Thoracic aorta (tissue), 2 donors: ENCODE data around the gene RAPH1. TPM values are rescaled to one million over a fixed set of nuclear protein-coding genes. Genes with fewer than 3 reads are reported as not detected.

Experiments
- ATAC-seq: fragments of 150-250 bp; one replicate; pipeline ENCODE4 v1.8.0; 2017; ENCODE audit warnings: low read depth; ENCODE audit not compliant: insufficient number of reproducible peaks, low FRiP score
- DNase-seq: peaks from one replicate; pipeline ENCODE4 v3.0.0-alpha.2; 2020; ENCODE audit warnings: low spot score
- H3K27ac ChIP-seq, 2 donors: fragments of 200-600 bp; sonication (generic); 1 replicate in 1 of 2; 2 replicates in 1 of 2; pipeline ENCODE4 v1.5.1; 2016; ENCODE audit warnings: mild to moderate bottlenecking in 2 of 2, moderate library complexity in 2 of 2
- H3K27me3 ChIP-seq: fragments of 200-600 bp; sonication (generic); replicated peaks from 2 replicates; pipeline ENCODE4 v1.6.0; 2016; ENCODE audit warnings: mild to moderate bottlenecking; ENCODE audit not compliant: insufficient read depth
- H3K36me3 ChIP-seq: fragments of 200-600 bp; sonication (generic); one replicate; pipeline ENCODE4 v1.5.1; 2016
- H3K4me1 ChIP-seq, 2 donors: fragments of 200-600 bp; sonication (generic); 1 replicate in 1 of 2; 2 replicates in 1 of 2; pipeline versions ENCODE4 v1.5.1 to v1.6.0; 2016; ENCODE audit warnings: low read depth in 2 of 2, mild to moderate bottlenecking in 1 of 2; ENCODE audit not compliant: control insufficient read depth in 1 of 2
- H3K4me3 ChIP-seq: fragments of 200-600 bp; sonication (generic); 2 replicates; pipeline ENCODE4 v1.5.1; 2016; ENCODE audit warnings: mild to moderate bottlenecking
- H3K9me3 ChIP-seq: fragments of 200-600 bp; sonication (generic); 2 replicates; pipeline ENCODE4 v1.5.1; 2016
- CTCF ChIP-seq: fragments of 200-600 bp; sonication (generic); IDR thresholded peaks from one replicate; pipeline ENCODE4 v1.5.1; 2019; ENCODE audit warnings: antibody characterized with exemption
- total RNA-seq, 2 donors: library from RNA; depleted of rRNA; stranded (reverse); fragments of >200 nt; gene quantifications; one replicate each; pipeline versions ENCODE4 v1.1.0 to v1.2.3, GENCODE V29; 2016

RAPH1 gene
- total RNA-seq, 2 donors from 2014 or later: 44.8 to 86.8 TPM

- Histone ChIP-seq H3K27me3 (no peaks in the 10 kb centered on the region), H3K36me3 (no peaks in the 10 kb centered on the region), H3K9me3 (no peaks in the 10 kb centered on the region), H3K4me3 (no peak overlapping the region), H3K4me1 (peaks cover 0 to 12% of the 10 kb centered on the region in 2 donors), H3K27ac (no peak overlapping the region)
- DNase-seq (no peak), ATAC-seq (no peak)
- TF ChIP-seq CTCF: no peak
Observed at GRCh38 chr2:203559641-203560040, 24.5 kb upstream of the RAPH1 start.

- Histone ChIP-seq H3K4me1 (no peaks in the 10 kb centered on the region), H3K4me3 (no peak overlapping the region), H3K9me3 (no peaks in the 10 kb centered on the region), H3K27me3 (no peaks in the 10 kb centered on the region), H3K36me3 (no peaks in the 10 kb centered on the region), H3K27ac (no peak overlapping the region)
- ATAC-seq: no peak
- no peak for TF ChIP-seq CTCF
- DNase-seq: no peak
Observed at GRCh38 chr2:203553784-203554183, 18.7 kb upstream of the RAPH1 start.

- Histone ChIP-seq H3K27ac (no peak overlapping the region), H3K36me3 (no peaks in the 10 kb centered on the region), H3K27me3 (no peaks in the 10 kb centered on the region), H3K4me3 (no peak overlapping the region), H3K4me1 (no peaks in the 10 kb centered on the region), H3K9me3 (no peaks in the 10 kb centered on the region)
- TF ChIP-seq CTCF: no peak
- ATAC-seq (no peak), DNase-seq (no peak)
Observed at GRCh38 chr2:203551778-203552177, 16.7 kb upstream of the RAPH1 start.

GRCh38 chr2:203550266-203550665, 15.2 kb upstream of the RAPH1 start:
- ATAC-seq (no peak), DNase-seq (no peak)
- no peak for TF ChIP-seq CTCF
- Histone ChIP-seq H3K36me3 (no peaks in the 10 kb centered on the region), H3K4me3 (no peak overlapping the region), H3K27ac (no peak overlapping the region), H3K27me3 (no peaks in the 10 kb centered on the region), H3K4me1 (no peaks in the 10 kb centered on the region), H3K9me3 (no peaks in the 10 kb centered on the region)

- no peak for ATAC-seq
- Histone ChIP-seq H3K9me3 (no peaks in the 10 kb centered on the region), H3K27ac (no peak overlapping the region), H3K27me3 (no peaks in the 10 kb centered on the region), H3K4me1 (no peaks in the 10 kb centered on the region), H3K4me3 (no peak overlapping the region), H3K36me3 (no peaks in the 10 kb centered on the region)
- DNase-seq: no peak
- no peak for TF ChIP-seq CTCF
Observed at GRCh38 chr2:203549406-203549805, 14.3 kb upstream of the RAPH1 start.
